Measurements from ENCODE around the gene AKT1S1.
A peak's percentile ranks its signal among the peaks of the same experiment; 100 is the strongest.

AKT1S1 gene

DNA sequence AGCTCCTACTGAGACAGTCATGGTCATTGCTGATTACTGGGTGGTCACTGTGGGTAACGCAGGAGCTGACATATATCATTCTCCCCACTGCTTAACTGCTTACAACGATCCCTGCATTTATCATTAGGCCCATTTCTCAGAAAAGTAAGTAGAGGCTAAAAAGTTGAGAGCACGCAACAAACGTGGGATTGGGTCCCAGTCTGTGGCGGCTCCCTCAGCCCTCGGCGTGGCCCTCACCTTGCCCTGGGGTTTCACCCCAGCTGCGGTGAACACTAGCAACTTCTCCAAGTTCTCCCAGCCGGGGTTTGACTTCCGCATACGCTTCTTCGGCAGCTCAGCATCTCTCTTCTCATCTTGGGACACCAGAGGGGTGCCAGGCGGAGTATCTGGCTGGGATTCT, 12.3 kb downstream of the AKT1S1 start:
- Histone ChIP-seq H3K27ac (no peak overlapping the region), H3K9me3 (ENCODE audit: control insufficient read depth, low read length) (no peaks in the 10 kb centered on the region), H3K4me3 (ENCODE audit: low read depth, low read length) (no peak overlapping the region), H3K4me1 (peaks cover 18% of the 10 kb centered on the region), H3K27me3 (ENCODE audit: control insufficient read depth, insufficient read depth, low read length) (no peaks in the 10 kb centered on the region), H3K79me2 (peaks cover 24% of the 10 kb centered on the region), H3K4me2 (ENCODE audit: low read length) (peak overlapping the region; percentile 18), H2AFZ (no peak overlapping the region), H3K9ac (no peak overlapping the region), H3K36me3 (ENCODE audit: control insufficient read depth, insufficient read depth, low read length) (no peaks in the 10 kb centered on the region)
- no peak for TF ChIP-seq CTCF (IDR thresholded peaks at IDR 0.05)

- Histone ChIP-seq H3K79me2 (peaks cover 24% of the 10 kb centered on the region), H3K27me3 (ENCODE audit: control insufficient read depth, insufficient read depth, low read length) (no peaks in the 10 kb centered on the region), H3K9ac (no peak overlapping the region), H2AFZ (no peak overlapping the region), H3K4me1 (peaks cover 16% of the 10 kb centered on the region), H3K9me3 (ENCODE audit: control insufficient read depth, low read length) (no peaks in the 10 kb centered on the region), H3K36me3 (ENCODE audit: control insufficient read depth, insufficient read depth, low read length) (no peaks in the 10 kb centered on the region), H3K4me3 (ENCODE audit: low read depth, low read length) (no peak overlapping the region), H3K4me2 (ENCODE audit: low read length) (no peak overlapping the region), H3K27ac (no peak overlapping the region)
- TF ChIP-seq CTCF (IDR thresholded peaks at IDR 0.05), result no peak
These were observed 13.2 kb downstream of the AKT1S1 start for GRCh38 chr19:49863935-49864320.

- peaks cover 24% of the 10 kb centered on the region for H3K79me2 ChIP-seq
- no peaks in the 10 kb centered on the region for H3K36me3 ChIP-seq (ENCODE audit: control insufficient read depth, insufficient read depth, low read length)
- H3K27me3 ChIP-seq (ENCODE audit: control insufficient read depth, insufficient read depth, low read length), result no peaks in the 10 kb centered on the region
- H3K9ac ChIP-seq, result no peak overlapping the region
- no peak overlapping the region for H2AFZ ChIP-seq
- no peak for TF ChIP-seq CTCF (IDR thresholded peaks at IDR 0.05)
- H3K27ac ChIP-seq, result no peak overlapping the region
- no peak overlapping the region for H3K4me3 ChIP-seq (ENCODE audit: low read depth, low read length)
- H3K4me2 ChIP-seq (ENCODE audit: low read length), result no peak overlapping the region
- H3K4me1 ChIP-seq, result peaks cover 11% of the 10 kb centered on the region
- no peaks in the 10 kb centered on the region for H3K9me3 ChIP-seq (ENCODE audit: control insufficient read depth, low read length)
These were observed 13.8 kb downstream of the AKT1S1 start for GRCh38 chr19:49863254-49863934.

DNA sequence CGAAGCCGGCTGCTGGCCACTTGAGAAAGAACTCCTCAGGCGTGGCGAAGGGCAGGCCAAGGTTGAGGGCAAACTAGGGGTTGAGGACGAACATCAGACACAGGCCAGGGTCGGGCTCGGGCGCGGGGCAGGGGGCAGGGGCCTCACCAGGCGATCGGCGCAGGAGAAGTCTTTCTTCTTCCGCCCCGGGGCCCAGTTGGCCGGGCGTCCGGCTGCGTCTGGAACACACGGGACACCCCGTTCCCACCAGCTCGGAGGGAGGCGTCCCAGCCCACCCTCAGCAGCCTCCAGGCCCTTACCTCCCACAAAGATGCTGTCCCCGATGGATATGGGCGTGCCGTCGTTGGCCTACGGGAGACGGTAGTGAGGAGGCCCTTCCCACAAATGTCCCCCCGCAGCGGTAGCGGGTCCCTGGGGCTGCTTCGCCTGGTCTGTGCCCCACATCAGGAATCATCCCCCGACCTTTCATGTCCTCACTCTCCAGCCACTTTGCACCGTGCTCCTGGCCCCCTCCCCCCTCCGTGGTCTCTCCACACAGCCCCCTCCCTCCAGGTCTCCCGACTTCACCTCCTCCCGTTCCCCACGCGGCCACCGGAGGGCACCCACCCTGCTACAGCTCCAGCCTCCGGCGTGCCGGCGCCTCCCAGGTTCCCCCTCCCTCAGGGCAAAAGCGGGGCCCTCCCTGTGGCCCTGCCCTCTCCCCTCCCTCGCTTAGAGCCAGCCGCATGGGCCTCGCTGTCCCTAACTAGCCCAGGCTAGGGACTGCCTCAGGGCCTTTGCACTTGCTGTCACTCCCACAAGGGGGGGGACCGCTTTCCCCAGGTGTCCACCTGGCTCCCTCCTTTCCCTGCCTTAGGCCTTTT, 14.5 kb downstream of the AKT1S1 start:
- no peaks in the 10 kb centered on the region for H3K27me3 ChIP-seq (ENCODE audit: control insufficient read depth, insufficient read depth, low read length)
- no peak overlapping the region for H3K4me3 ChIP-seq (ENCODE audit: low read depth, low read length)
- peaks cover 10% of the 10 kb centered on the region for H3K4me1 ChIP-seq
- no peaks in the 10 kb centered on the region for H3K9me3 ChIP-seq (ENCODE audit: control insufficient read depth, low read length)
- H3K36me3 ChIP-seq (ENCODE audit: control insufficient read depth, insufficient read depth, low read length), result no peaks in the 10 kb centered on the region
- H3K79me2 ChIP-seq, result peaks cover 24% of the 10 kb centered on the region
- TF ChIP-seq CTCF (IDR thresholded peaks at IDR 0.05), result no peak
- no peak overlapping the region for H3K4me2 ChIP-seq (ENCODE audit: low read length)
- H3K27ac ChIP-seq, result no peak overlapping the region
- H2AFZ ChIP-seq, result no peak overlapping the region
- H3K9ac ChIP-seq, result no peak overlapping the region
